COLO668 (cell line): ENCODE data around the gene EAF2.
"Not testable (repeated sequence)": the region's sequence is repeated elsewhere in the genome, so short reads cannot be mapped to it uniquely, and the experiment has no call there.

Experiments
- DNase-seq: peaks from one replicate; lab custom pipeline; 2025; ENCODE audit not compliant: unreplicated experiment; lab: John Stamatoyannopoulos, UW

EAF2 gene

DNA sequence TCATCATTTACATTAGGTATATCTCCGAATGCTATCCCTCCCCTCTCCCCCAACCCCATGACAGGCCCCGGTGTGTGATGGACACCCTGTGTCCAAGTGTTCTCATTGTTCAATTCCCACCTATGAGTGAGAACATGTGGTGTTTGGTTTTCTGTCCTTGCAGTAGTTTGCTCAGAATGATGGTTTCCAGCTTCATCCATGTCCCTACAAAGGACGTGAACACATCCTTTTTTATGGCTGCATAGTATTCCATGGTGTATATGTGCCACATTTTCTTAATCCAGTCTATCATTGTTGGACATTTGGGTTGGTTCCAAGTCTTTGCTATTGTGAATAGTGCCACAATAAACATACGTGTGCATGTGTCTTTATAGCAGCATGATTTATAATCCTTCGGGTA is 22.8 kb downstream of the EAF2 start:
- not testable (repeated sequence) for DNase-seq

- not testable (repeated sequence) for DNase-seq
These were observed 28.2 kb downstream of the EAF2 start for GRCh38 chr3:121863247-121863646.

DNA sequence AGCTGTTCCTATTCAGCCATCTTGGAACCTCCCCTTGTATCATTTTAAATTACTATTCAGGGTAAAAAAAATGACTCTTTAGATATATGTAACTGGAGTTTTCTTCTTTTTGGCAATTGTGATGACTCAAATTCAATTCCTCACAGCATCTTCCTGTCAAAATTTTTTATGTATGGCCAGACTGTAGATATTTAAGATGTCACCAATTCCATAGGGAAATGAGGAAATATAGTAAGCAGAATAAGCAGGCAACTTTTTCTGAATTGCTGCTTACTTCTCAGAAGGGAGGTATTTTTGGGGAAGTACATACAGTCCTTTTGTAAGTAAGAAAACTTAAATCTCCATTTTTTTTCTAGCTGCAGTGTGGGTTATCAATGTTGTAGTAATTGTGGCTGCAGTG is 28.8 kb downstream of the EAF2 start:
- DNase-seq = no peak

GRCh38 chr3:121869736-121870135 is 34.7 kb downstream of the EAF2 start:
- DNase-seq = no peak

DNA sequence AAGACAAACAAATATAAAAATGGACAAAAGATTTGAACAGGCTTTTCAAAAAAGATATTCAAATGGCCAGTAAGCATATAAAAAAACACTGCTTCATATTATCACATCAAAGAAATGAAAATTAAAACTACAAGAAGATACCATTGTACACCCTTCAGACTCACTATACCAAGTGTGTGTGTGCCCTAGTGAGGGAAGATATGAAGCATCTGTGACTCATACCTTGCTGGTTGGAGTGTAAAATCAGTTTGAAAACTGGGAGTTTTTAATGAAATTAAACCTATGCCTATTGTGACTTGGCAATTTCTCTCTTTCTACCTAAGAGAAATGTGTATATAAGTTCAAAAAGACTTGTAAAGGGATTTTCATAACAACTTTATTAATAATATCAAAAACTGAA is 35.7 kb downstream of the EAF2 start:
- no peak for DNase-seq

DNA sequence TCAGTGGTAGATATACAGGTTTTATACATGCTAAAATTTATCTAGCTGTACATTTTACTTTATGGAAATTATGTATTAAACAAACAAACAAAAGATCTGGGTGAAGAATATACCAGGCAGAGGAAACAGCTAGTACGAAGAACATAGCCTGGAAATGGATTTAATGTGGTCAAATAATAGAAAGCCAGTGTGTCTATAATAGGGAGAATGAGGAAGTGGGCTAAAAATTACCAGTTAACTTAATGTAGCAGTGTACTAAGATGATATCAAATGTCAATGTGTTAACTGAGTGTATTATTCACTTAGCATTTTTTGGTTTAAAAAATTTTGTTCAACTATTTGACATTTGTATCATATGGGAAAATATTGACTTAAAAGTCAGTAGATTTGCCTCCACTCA is 36.4 kb downstream of the EAF2 start:
- no peak for DNase-seq

DNA sequence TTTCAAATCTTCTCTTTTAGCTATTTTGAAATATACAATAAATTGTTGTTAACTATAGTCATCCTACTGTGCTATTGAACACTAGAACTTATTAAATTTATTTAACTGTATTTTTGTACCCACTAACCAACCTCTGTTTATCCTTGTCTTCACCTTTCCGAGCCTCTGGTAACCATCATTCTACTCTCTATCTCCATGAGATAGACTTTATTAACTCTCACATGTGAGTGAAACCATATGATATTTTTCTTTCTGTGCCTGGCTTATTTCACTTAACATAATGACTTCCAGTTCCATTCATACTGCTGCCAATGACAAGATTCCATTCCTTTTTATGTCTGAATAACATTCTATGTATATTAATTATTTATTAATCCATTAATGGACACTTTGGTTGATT is 43.4 kb downstream of the EAF2 start:
- DNase-seq = no peak

GRCh38 chr3:121883507-121883906 is 48.5 kb downstream of the EAF2 start:
- no peak for DNase-seq

DNA sequence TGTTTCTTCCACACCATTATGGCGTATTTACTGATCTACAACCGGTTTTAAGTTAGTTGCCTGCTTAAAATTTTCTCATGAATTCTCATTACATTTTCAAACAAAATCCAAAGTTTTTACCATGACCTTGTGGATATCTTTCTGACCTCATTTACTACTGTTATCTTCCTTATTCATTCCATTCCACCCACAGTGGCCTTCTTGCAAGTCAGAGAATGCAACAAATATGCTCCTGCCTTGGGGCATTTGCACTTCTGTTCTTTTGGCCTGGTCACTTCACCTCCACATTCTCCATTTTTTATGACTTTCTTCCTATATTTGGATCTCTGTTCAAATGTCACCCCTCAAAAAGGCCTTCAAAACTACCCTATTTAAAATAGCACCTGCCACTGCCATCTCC is 50.4 kb downstream of the EAF2 start:
- no peak for DNase-seq

DNA sequence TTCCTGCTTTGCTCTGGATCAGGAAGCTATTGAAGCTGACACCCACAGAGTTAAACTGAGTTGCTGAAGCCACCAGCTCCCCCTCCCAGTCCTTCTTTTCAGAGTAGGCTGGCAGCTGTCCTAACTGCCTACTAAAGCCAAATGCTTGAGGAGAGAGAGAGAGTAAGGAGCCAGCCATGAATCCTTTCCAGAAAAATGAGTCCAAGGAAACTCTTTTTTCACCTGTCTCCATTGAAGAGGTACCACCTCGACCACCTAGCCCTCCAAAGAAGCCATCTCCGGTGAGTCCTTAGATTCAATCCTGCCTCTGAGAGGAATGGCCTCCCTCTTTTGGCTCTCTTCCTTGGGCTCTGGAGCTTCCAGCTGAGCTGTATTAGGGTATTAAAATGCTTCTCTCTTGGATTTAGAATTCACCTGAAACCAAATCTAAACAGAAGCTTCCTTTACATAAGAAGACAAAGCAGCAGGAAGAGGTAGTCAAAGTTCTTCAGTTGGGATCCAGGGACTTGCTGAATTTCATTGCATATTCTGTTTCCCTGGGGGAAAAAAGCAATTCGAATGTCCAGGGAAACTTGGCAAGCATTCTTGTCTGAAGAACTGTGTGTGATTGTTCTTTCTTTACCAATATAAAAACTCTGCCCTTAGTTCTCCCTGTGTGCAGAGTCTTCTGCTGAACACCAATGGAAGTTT is 59.4 kb downstream of the EAF2 start, which contains the start of gene SLC15A2:
TSS of gene SLC15A2 (plus strand) at position 101 of the 690 bp plus-strand sequence. CDS start at position 177, 76 bp downstream.
- DNase-seq = no peak

DNA sequence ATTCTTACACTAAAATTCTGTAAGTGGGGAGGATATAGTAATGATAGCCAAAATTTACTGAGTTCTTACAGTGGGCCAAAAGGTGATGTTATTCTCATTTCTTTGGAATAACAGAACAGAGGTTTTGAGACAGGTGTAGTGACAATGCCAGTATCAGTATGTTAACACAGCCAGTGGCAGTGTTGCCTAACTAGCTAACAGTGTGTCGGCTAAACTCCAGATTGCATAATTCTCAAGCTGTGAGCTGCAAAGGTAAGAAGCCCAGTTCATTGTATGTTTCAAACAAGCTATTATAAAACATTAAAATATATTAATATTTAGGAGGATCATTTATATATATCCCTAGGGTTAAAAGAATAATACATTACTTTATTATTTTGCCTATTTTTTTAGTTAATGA is 60.1 kb downstream of the EAF2 start:
- DNase-seq = no peak

DNA sequence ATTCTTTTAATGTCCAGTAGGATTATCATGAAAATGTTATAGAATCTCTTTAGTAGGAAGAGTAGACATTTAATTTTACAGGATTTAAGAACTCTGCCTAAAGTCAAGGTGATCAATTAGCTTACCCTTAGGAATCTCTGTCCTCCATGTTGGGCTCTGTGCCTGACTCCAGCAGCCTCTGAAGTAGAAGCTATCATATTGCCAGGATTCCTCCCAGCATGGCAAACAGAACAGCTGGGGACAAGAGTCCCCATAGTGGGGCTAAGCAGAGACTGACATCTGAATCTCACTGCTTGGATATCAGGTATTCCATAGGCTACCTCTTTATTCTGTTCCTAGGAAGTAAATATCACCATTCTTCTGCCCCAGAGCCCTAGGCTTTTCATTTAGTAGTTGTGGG is 60.7 kb downstream of the EAF2 start:
- no peak for DNase-seq

- no peak for DNase-seq
These were observed 61.8 kb downstream of the EAF2 start for GRCh38 chr3:121896823-121897222.

DNA sequence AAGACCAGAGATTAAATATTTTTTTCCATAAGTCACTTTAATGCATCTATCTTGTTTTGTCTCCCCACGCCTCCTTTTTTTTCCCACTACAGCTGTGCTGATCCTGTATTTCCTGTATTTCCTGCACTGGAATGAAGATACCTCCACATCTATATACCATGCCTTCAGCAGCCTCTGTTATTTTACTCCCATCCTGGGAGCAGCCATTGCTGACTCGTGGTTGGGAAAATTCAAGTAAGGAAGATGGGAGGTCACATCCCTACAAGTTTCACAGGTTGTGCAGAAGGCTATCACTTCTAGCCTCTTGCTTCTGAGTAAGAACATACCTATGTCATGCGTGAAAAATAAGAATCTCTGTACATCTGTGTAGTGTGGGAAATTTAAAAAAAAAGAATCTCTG is 62.3 kb downstream of the EAF2 start:
- DNase-seq = no peak

- no peak for DNase-seq
These were observed 78.4 kb downstream of the EAF2 start for GRCh38 chr3:121913305-121913990.

DNA sequence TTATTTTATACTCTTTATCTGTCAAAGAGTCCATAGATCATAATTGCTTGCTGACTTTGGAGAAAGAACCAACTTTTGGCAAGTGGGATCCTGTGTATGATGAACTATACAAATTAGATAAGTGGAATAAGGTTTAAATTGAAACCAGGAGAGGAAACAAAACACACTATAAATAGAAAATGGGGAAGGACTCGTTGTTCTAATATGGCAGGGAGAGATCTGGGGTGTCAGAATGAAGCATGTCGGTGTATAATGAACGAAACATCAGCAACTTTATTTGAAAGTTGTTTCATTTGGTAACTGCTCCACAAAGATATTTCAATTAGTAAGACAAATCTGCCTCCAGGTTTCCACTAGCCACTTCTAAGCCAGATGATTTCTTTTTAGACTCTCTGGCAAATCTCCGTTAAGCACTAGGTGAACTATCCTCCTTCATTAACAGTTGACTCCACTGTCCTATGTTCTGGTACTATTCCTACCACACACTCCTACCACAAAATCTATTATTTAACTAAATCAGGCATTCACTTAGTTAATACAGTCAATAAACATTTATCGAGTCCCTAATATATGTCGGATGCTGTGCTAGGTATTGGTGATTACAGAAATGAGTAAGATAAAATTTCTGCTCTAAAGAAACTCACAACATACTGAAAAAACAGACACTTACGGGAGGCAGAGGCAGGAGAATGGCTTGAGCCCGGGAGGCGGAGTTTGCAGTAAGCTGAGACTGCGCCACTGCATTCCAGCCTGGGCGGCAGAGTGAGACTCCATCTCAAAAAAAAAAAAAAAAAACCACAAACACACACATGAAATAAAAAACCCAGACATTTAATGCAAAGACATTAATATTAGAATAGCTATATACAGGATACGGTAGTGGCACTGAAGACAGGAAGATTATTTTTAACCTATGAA is 79.3 kb downstream of the EAF2 start:
- no peak for DNase-seq

DNA sequence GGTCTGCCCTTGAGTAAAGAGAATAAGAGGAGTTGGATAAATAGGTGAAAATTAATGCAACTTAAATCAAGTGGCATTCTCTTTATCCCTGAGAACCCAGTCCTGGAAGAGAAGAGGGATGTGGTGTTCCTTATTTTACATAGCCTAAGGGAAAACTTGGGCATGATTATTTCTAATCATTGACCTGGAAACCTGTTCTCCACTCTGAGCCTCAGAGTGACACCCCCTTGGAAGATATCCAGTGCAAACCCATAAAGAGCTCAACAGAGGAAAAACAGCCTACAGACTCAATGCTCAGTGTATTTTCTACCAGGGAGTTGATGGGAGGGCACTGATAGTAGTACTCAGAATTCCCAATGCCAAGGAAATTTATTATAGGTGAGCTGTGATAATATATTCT is 81.2 kb downstream of the EAF2 start:
- DNase-seq = no peak

DNA sequence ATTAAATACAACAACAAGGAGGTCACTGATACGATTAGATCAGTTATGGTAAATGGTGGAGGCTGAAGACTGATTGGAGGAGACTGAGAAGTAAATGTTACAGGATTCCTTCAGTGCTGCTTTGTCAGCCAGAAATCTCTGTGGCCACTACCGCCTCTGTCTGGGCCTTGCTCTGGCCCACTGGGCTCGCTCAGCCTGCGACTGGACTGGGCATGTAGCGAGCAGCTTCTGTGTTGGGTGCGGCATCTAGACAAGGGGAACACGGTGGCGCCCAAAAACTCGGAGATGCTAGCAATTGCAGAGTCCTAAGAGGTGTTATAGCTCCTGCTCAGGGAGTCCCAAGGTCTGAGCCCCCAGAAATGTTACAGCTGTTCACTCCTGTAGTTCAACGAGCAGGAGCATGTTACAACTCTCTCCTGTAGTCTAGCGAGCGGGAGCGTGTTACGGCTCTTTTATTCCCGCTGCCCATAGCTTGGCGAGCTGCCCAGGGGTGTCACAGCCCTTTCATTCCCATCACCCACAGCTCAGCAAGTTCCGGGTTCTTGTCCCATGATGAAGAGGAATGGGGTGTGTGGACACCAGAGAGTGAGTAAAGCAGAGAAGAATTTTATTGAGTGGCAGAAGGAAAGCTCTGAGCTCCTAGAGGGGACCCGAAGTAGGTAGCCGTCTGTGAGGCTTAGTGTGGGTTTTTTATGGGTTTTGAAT is 83.9 kb downstream of the EAF2 start:
- DNase-seq = no peak

DNA sequence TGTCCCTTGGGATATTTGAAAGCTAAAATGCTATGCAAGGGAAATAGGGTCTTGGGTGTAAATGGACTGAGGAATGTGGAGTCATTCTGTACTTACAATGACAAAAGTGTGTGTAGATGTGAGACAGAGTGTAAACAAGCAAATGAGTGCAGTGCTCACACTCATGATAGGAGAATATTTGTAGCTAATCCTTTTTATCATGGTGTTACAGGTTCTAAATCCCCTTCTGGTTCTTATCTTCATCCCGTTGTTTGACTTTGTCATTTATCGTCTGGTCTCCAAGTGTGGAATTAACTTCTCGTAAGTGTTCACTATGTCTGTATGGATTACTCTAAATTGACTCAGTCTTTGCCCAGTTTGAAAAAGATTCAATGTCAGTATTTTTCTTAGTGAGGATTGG is 89.7 kb downstream of the EAF2 start:
- no peak for DNase-seq

DNA sequence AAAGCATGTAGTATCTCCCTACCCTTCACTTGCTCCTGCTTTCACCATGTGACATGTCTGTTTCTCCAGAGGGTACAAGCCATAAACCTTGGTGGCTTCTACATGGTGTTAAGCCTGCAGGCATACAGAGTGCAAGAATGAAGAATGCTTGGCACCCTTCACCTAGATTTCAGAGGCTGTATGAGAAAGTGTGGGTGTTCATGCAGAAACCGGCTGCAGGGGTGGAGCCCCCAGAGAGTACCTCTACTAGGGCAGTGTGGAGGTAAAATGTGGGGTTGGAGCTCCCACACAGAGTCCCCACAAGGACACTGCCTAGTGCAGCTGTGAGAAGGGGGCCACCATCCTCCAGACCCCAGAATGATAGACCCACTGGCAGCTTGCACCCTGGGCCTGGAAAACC is 91.4 kb downstream of the EAF2 start:
- no peak for DNase-seq
